HG02981 (cell line): ENCODE data around the gene EIF2A.
A peak's percentile ranks its signal among the peaks of the same experiment; 100 is the strongest.

Source experiments
- ATAC-seq: cut with Tn5 transposase; IDR thresholded peaks from one replicate; pipeline ENCODE4 v1.9.1; 2021; ENCODE audit warnings: mild to moderate bottlenecking, moderate library complexity; ENCODE audit not compliant: unreplicated experiment

Gene EIF2A

GRCh38 chr3:150631515-150632221, 85.1 kb downstream of the EIF2A start:
- no peak for ATAC-seq

GRCh38 chr3:150635076-150635475, 88.5 kb downstream of the EIF2A start:
- no peak for ATAC-seq

GRCh38 chr3:150635526-150635925, 88.9 kb downstream of the EIF2A start:
- peak; percentile 67 for ATAC-seq
